Measurements from ENCODE around the gene KLC1.

Gene KLC1

DNA sequence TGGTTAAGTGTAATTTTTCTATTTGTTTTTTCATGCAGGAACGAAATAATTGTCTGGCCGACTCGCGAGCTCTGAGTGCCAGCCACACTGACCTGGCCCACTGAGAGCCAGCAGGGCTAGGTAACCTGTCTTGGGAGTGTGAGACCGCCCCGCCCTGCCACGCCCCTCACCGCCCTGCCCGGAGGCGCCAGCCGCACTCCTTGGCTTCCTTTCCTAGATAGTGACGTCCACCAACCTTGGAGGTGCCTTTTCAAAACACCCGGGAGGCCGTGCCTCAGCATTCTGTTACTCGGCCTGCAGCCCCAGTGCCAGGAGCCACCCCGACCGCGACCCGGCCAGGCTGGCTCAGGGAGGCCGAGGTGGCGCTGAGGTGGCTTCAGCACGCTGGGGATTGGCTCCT, 64.5 kb downstream of the KLC1 start:
- Histone ChIP-seq H3K9me3 (ENCODE audit: control insufficient read depth, low read length) (no peaks in the 10 kb centered on the region), H3K4me1 (ENCODE audit: control insufficient read depth, insufficient read depth, low read length) (peaks cover 41% of the 10 kb centered on the region), H3K9ac (ENCODE audit: low read length) (no peak overlapping the region), H3K36me3 (ENCODE audit: control insufficient read depth, insufficient read depth, low read length, severe bottlenecking) (peaks cover 57% of the 10 kb centered on the region), H3K4me3 (ENCODE audit: low read length) (no peak overlapping the region), H3K27me3 (replicated peaks; ENCODE audit: control insufficient read depth, insufficient read depth, low read length) (no peaks in the 10 kb centered on the region)
- no peak for DNase-seq (ENCODE audit: low read depth)

DNA sequence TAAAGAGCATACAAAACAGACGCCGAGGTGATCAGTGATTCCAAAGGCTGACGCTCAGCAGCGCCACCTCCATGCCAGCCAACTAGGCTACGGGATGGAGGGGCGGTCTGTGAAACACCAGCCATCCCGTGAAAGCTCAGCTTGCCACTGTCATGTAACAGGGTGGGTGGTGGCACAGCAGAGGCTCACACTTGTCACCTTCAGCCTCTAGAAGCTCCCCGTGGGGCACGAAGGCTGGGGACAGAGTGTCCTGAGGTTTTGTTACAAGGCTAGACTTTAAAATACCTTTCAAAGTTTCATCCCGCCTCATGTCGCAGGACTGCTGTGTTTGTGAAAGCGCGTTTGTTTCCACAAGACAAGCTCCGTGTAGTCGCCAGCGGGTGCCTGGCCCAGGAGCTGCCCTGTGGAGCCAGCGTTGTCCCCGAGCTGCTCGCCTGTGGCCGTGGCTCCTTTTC, 65.6 kb downstream of the KLC1 start:
- H3K9me3 ChIP-seq (ENCODE audit: control insufficient read depth, low read length) = no peaks in the 10 kb centered on the region

DNA sequence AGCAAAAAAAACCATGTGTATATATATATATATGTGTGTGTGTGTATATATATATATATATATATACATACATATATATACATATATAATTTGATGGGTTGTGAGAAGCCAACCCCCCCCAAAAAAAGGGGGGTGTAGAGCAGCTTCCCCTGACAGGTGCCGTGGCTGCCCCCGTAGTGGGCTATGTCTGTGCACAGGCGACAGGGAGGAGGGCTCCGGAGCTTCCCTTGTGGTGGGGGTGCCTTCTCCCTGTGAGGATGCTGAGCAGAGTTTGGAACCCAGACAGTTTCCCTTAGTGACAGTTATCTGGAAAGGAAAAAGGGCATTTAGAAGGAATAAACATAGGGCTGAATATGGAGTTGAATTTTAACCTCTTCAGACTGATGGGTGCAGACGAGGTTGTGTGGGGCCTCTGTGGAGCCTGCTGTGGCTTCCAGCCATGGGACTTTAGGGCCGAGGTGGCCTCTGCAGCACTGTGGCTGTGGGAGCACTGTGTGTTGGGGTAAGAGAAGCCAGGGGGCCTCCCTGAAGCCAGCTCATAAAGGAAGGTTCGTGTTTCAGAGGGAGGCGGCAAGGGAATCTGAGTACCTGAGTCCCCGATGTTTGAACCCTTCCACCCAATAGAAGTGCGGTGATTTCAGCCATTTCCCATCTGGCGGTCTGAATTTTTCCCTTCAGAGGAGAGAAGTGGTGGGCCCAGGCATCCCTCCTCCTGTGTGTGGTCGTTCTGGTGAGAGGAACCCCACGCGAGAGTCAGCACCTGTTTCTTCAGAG, 66.5 kb downstream of the KLC1 start:
- Histone ChIP-seq H3K9me3 (ENCODE audit: control insufficient read depth, low read length) (no peaks in the 10 kb centered on the region), H3K36me3 (ENCODE audit: control insufficient read depth, insufficient read depth, low read length, severe bottlenecking) (peaks cover 62% of the 10 kb centered on the region), H3K9ac (ENCODE audit: low read length) (no peak overlapping the region), H3K4me3 (ENCODE audit: low read length) (no peak overlapping the region), H3K4me1 (ENCODE audit: control insufficient read depth, insufficient read depth, low read length) (peaks cover 36% of the 10 kb centered on the region), H3K27me3 (replicated peaks; ENCODE audit: control insufficient read depth, insufficient read depth, low read length) (no peaks in the 10 kb centered on the region)
- DNase-seq (ENCODE audit: low read depth) = no peak

More for the DNA sequence above, 65.6 kb downstream of the KLC1 start:
- Histone ChIP-seq H3K36me3 (ENCODE audit: control insufficient read depth, insufficient read depth, low read length, severe bottlenecking) (peaks cover 65% of the 10 kb centered on the region), H3K27me3 (replicated peaks; ENCODE audit: control insufficient read depth, insufficient read depth, low read length) (no peaks in the 10 kb centered on the region), H3K4me1 (ENCODE audit: control insufficient read depth, insufficient read depth, low read length) (peaks cover 33% of the 10 kb centered on the region), H3K9ac (ENCODE audit: low read length) (no peak overlapping the region), H3K4me3 (ENCODE audit: low read length) (no peak overlapping the region)
- DNase-seq (ENCODE audit: low read depth) = no peak

DNA sequence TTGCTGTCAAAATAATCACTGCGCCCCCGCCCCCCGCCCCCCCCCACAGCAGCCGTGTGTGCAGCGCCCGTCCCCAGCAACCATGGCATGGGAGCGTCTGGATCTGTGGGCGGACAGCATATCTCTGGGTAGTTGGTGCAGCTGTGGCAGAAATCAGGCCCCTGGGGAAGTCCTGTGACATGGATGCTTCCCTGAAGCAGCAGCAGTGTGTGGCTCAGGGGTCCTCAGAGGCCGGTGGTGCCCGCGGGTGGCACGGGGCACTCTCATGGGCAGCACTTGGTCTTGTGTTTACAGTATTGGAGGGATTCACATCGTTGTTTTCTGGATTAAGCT, 67.0 kb downstream of the KLC1 start:
- no peak for DNase-seq (ENCODE audit: low read depth)
- Histone ChIP-seq H3K27me3 (replicated peaks; ENCODE audit: control insufficient read depth, insufficient read depth, low read length) (no peaks in the 10 kb centered on the region), H3K9ac (ENCODE audit: low read length) (peak overlapping the region; percentile 48), H3K4me3 (ENCODE audit: low read length) (no peak overlapping the region), H3K9me3 (ENCODE audit: control insufficient read depth, low read length) (no peaks in the 10 kb centered on the region), H3K4me1 (ENCODE audit: control insufficient read depth, insufficient read depth, low read length) (peaks cover 42% of the 10 kb centered on the region), H3K36me3 (ENCODE audit: control insufficient read depth, insufficient read depth, low read length, severe bottlenecking) (peaks cover 62% of the 10 kb centered on the region)

DNA sequence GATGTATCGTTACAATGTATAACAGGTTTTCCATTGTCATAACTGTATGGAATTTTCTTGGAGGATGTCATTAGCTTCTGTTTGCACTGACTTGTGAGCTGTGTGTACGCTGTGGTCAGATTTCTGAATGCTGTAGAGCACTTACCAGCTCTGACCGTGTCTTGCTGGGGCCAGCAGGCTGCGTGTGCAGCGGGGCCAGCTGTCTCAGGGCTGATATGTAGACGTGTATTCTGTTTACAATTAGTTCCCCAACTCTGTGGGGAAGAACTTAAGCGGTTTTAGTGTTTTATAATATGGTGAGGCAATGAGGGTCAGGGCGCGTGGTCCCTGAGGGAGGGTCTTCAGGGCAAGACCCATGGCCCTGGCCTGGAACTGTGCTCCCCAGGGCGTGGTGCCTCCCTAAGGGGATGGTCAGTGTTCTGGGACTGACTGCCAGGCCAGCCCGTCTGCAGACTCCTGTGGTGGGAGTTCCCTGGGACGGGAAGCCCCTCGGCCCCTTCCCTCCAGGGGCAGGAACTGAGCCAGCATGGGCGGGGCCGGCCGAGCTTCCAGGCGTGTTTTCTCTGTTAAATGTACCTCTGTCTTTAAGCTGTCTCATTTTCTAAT, 67.6 kb downstream of the KLC1 start:
- Histone ChIP-seq H3K4me1 (ENCODE audit: control insufficient read depth, insufficient read depth, low read length) (peaks cover 43% of the 10 kb centered on the region), H3K27me3 (replicated peaks; ENCODE audit: control insufficient read depth, insufficient read depth, low read length) (no peaks in the 10 kb centered on the region), H3K36me3 (ENCODE audit: control insufficient read depth, insufficient read depth, low read length, severe bottlenecking) (peaks cover 61% of the 10 kb centered on the region), H3K9me3 (ENCODE audit: control insufficient read depth, low read length) (no peaks in the 10 kb centered on the region), H3K4me3 (ENCODE audit: low read length) (no peak overlapping the region), H3K9ac (ENCODE audit: low read length) (peak overlapping the region; percentile 55)
- peak; percentile 19 for DNase-seq (ENCODE audit: low read depth)

DNA sequence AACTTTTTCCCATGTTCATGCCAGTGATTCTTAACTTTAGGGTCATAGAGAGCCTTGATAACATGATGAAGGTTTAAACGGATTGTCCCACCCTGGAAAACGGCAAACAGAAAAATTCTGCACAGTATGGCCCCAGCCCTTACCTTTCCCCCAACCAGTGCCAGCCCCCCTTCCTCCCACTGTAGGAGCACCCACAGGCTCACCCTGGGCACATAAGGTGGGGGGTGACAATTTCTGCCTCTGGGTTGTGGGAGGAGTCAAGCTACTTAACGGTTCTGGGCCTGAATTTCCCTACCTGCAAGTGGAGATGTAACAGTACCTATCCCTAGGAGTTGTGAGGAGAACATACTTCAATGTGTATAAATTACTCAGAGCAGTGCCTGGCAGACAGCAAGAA, 68.2 kb downstream of the KLC1 start:
- peaks cover 63% of the 10 kb centered on the region for H3K36me3 ChIP-seq (ENCODE audit: control insufficient read depth, insufficient read depth, low read length, severe bottlenecking)
- H3K9me3 ChIP-seq (ENCODE audit: control insufficient read depth, low read length) = no peaks in the 10 kb centered on the region
- H3K4me3 ChIP-seq (ENCODE audit: low read length) = no peak overlapping the region
- no peaks in the 10 kb centered on the region for H3K27me3 ChIP-seq (replicated peaks; ENCODE audit: control insufficient read depth, insufficient read depth, low read length)
- no peak for DNase-seq (ENCODE audit: low read depth)
- peak overlapping the region; percentile 55 for H3K9ac ChIP-seq (ENCODE audit: low read length)
- peaks cover 43% of the 10 kb centered on the region for H3K4me1 ChIP-seq (ENCODE audit: control insufficient read depth, insufficient read depth, low read length)

DNA sequence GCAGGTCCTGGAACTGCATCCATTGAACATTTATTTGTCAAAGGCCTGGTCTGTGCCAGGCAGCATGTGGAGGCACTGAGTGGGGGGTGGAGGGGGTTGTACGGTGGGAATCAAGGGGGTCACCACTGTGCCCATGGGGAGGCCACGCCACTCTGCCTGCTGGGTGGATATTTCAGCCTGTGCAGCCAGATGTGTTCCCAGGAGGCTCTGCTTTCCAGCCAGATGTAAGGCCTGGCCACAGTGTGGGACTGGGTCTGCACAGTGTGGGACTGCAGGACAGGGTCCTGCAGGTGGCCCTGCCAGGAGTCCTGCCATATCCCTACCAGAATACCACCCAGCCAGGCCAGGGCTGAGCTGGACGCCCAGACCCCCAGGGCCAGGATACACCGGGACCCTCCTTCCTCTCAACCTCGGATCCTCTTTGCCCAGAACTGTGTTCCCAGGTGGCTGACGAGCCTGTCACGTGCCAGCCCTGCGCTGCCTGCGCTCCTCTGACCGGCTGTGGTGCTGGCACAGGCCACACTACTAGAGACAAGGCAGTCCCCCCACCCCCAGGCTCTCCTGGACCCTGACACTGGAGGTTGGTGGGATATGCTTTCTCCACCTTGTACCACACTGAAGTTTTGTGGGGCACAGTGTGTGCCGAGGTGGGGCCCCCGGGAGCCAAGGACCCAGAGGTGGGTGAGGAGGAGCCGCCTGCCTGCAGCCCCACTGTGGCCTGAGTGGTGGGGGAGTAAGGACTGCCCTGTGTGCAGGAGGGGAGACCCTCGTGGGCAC, 68.8 kb downstream of the KLC1 start:
- DNase-seq (ENCODE audit: low read depth) = no peak
- Histone ChIP-seq H3K9me3 (ENCODE audit: control insufficient read depth, low read length) (no peaks in the 10 kb centered on the region), H3K36me3 (ENCODE audit: control insufficient read depth, insufficient read depth, low read length, severe bottlenecking) (peaks cover 63% of the 10 kb centered on the region), H3K27me3 (replicated peaks; ENCODE audit: control insufficient read depth, insufficient read depth, low read length) (no peaks in the 10 kb centered on the region), H3K4me3 (ENCODE audit: low read length) (no peak overlapping the region), H3K9ac (ENCODE audit: low read length) (peak overlapping the region; percentile 55), H3K4me1 (ENCODE audit: control insufficient read depth, insufficient read depth, low read length) (peaks cover 43% of the 10 kb centered on the region)

DNA sequence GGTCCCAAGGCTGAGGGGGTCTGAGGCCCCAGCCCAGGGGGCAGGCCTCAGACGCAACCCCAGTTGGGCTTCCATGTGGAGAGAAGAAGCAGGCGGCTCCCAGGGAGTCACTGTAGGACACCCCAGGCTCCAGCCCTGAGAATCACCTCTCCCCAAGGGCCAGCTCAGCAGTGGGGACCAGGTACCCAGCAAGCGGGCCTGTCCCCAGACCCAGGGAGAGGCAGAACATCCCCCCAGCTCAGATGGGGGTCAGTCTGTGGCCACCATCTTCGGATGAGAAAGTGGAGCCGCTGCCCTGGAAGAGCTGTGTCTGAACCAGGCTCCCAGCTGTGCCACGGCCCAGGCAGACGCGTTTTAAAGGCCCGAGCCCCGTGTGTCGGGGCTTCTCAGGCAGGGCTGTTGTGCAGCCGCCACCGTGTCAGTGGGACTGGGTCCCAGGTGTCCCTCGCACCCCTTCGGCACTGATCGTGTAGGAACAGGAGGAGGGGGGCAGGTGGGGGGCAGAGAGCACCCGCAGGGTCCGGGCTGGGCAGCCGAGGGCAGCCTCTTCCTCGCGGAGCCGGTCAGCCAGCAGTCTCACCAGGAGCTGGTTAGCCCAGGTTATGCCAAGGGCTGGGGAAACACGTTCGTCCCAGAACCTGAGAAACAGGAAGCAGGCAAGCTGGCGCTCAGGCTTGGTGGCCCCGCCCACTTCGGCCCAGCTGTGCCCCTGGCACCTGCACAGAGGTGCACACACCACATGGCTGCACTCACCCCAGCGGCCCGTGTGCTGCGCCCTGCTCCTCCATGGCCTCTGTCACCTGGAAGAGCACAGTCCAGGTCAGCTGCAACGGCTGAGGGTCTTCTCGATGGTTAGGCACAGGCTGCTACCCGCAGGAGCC, 69.6 kb downstream of the KLC1 start:
- no peak for DNase-seq (ENCODE audit: low read depth)
- H3K36me3 ChIP-seq (ENCODE audit: control insufficient read depth, insufficient read depth, low read length, severe bottlenecking) = peaks cover 63% of the 10 kb centered on the region

DNA sequence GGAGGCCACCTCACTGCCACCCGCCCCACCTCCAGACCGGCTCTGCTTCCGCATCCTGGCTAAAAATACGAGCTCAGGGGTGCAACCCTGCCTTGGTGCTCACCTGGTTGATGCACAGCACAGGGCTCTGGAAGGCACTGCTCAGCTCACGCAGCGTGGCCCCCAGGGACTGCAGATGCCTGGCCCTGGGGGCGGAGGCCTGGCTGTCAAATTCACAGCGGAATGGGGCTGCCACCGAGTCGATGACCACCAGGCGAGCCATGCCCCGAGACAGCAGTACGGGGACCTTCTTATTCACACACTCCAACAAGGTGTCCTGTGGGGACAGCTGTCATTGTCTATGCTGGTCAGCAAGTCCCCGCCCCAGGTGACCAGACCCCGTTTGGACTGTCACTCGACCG, 70.2 kb downstream of the KLC1 start:
- Histone ChIP-seq H3K9ac (ENCODE audit: low read length) (no peak overlapping the region), H3K27me3 (replicated peaks; ENCODE audit: control insufficient read depth, insufficient read depth, low read length) (no peaks in the 10 kb centered on the region), H3K4me1 (ENCODE audit: control insufficient read depth, insufficient read depth, low read length) (peaks cover 43% of the 10 kb centered on the region), H3K4me3 (ENCODE audit: low read length) (no peak overlapping the region), H3K36me3 (ENCODE audit: control insufficient read depth, insufficient read depth, low read length, severe bottlenecking) (peaks cover 62% of the 10 kb centered on the region), H3K9me3 (ENCODE audit: control insufficient read depth, low read length) (no peaks in the 10 kb centered on the region)
- no peak for DNase-seq (ENCODE audit: low read depth)

More for the DNA sequence above, 69.6 kb downstream of the KLC1 start:
- Histone ChIP-seq H3K27me3 (replicated peaks; ENCODE audit: control insufficient read depth, insufficient read depth, low read length) (no peaks in the 10 kb centered on the region), H3K9ac (ENCODE audit: low read length) (peak overlapping the region; percentile 55), H3K4me1 (ENCODE audit: control insufficient read depth, insufficient read depth, low read length) (peaks cover 43% of the 10 kb centered on the region), H3K9me3 (ENCODE audit: control insufficient read depth, low read length) (no peaks in the 10 kb centered on the region), H3K4me3 (ENCODE audit: low read length) (no peak overlapping the region)

DNA sequence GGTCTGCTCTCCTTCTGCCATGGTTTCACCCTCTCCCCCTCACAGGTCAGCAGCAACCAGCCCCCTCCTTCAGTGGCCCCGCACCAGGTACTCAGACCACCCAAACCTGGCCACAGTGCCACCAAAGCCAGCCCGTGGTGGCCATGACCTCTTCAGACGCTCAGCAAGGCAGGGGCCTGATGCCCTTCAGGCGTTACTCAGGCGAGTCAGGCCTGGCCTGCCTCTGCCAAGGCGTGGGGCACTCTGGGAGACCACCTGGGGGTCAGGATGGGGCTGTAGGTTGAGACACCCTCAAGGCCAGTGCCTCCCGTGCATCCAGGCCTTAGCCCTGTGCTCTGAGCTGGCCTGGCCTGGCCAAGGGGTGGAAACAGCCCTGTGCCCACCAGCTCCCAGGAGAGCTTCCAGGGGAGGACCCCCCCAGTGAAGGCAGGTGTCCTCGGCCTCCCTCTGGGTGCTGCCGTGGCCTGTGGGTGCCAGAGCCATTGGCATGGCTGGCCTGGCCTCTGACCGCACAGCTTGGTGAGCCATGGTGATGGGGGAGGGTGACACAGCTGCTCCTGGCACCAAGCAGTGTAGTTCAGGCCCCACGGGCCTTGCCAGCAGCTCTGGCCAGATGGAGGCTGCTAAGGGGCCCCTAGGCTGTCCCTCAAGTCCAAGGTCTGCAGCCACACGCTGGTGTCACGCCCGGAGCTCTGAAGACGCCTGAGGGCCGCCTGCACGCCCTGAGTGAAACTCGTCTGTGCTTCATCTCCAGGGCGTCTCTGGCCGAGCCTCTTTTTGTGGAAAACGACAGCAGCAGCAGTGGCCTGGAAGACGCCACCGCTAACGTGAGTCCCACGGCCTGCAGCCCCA, 71.1 kb downstream of the KLC1 start:
- DNase-seq (ENCODE audit: low read depth) = no peak
- Histone ChIP-seq H3K27me3 (replicated peaks; ENCODE audit: control insufficient read depth, insufficient read depth, low read length) (no peaks in the 10 kb centered on the region), H3K4me1 (ENCODE audit: control insufficient read depth, insufficient read depth, low read length) (peaks cover 43% of the 10 kb centered on the region), H3K9me3 (ENCODE audit: control insufficient read depth, low read length) (no peaks in the 10 kb centered on the region), H3K4me3 (ENCODE audit: low read length) (no peak overlapping the region), H3K9ac (ENCODE audit: low read length) (peak overlapping the region; percentile 53), H3K36me3 (ENCODE audit: control insufficient read depth, insufficient read depth, low read length, severe bottlenecking) (peaks cover 54% of the 10 kb centered on the region)

Measured in adipocyte (in vitro differentiated cells).